HCT116 (cell line): Measurements from ENCODE around the gene DEFB129. TPM values are rescaled to one million over a fixed set of nuclear protein-coding genes. Genes with fewer than 3 reads are reported as not detected.

Experiments used
- ATAC-seq: fragments of 200-7000 bp; cut with Tn5 transposase; 2 replicates; pipeline ENCODE4 v1.9.1; 2020; ENCODE audit warnings: mild to moderate bottlenecking, moderate library complexity
- BruUV-seq: library from RNA; stranded (reverse); fragments of 400-500 nt; replicated peaks from 2 replicates; lab custom pipeline; 2021; lab: Mats Ljungman, UMichigan
- CTCF ChIA-PET: fragments of 300-600 bp; sonication (Branson Sonifier 250); formaldehyde crosslinking; loops from one replicate; lab custom pipeline; 2021; ENCODE audit warnings: antibody characterized with exemption; lab: Charles Lee
- POLR2A ChIA-PET: fragments of 300-600, 350-600 bp; sonication (Branson Sonifier 250); formaldehyde crosslinking; loops from one replicate; lab custom pipeline; 2021; ENCODE audit warnings: antibody characterized with exemption; lab: Charles Lee
- RAD21 ChIA-PET, 2 experiments: fragments of 300-600 bp; sonication (Branson Sonifier 250); formaldehyde crosslinking; loops; one replicate each; lab custom pipeline; 2023; ENCODE audit warnings: low total read pairs in 2 of 2; ENCODE audit not compliant: uncharacterized antibody in 2 of 2, unreplicated experiment in 2 of 2, low non-redundant PET in 1 of 2; lab: Charles Lee
- DNase-seq: peaks from one replicate; pipeline ENCODE4 v3.0.0-alpha.2; 2010; ENCODE audit warnings: low read depth, low spot score
- H2AFZ ChIP-seq: fragments of 200-600 bp; shearing (Covaris generic), sonication (generic); 2 replicates; pipeline ENCODE4 v1.6.1; 2017; ENCODE audit warnings: low read depth, mixed run types, mixed read lengths, antibody characterized with exemption, low read length; ENCODE audit not compliant: poor library complexity, severe bottlenecking
- H3K27ac ChIP-seq: 2 replicates; pipeline ENCODE4 v1.5.1; 2012; ENCODE audit warnings: low read depth, low read length
- H3K27me3 ChIP-seq: fragments of 200-600 bp; sonication (generic); 2 replicates; pipeline ENCODE4 v1.6.1; 2016; ENCODE audit warnings: mixed run types, low read length, mixed read lengths; ENCODE audit not compliant: insufficient read depth
- H3K36me3 ChIP-seq, 2 experiments: fragments of 200-500 bp in 1 of 2; fragments of 200-600 bp in 1 of 2; sonication (Bioruptor generic) in 1 of 2; sonication (generic) in 1 of 2; 2 replicates each; pipeline versions ENCODE4 v1.5.1 to v1.6.1; 2014 to 2016; ENCODE audit warnings: low read length in 2 of 2, inconsistent platforms in 1 of 2, mixed read lengths in 1 of 2, mixed run types in 1 of 2; ENCODE audit not compliant: insufficient read depth in 2 of 2, control insufficient read depth in 1 of 2
- H3K4me1 ChIP-seq, 2 experiments: fragments of 200-600 bp in 1 of 2; sonication (generic) in 1 of 2; 2 replicates each; pipeline versions ENCODE4 v1.5.1 to v1.6.1; 2012 to 2017; ENCODE audit warnings: low read length in 2 of 2, inconsistent platforms in 1 of 2, mild to moderate bottlenecking in 1 of 2, mixed read lengths in 1 of 2, mixed run types in 1 of 2, moderate library complexity in 1 of 2; ENCODE audit not compliant: insufficient read depth in 2 of 2, control insufficient read depth in 1 of 2
- H3K4me2 ChIP-seq: fragments of 200-600 bp; sonication (generic); 2 replicates; pipeline ENCODE4 v1.6.1; 2017; ENCODE audit warnings: mixed run types, low read length, mixed read lengths
- H3K4me3 ChIP-seq, 2 experiments: fragments of 200-600 bp in 1 of 2; sonication (generic) in 1 of 2; replicated peaks in 1 of 2; 2 replicates each; pipeline ENCODE4 v1.5.1; 2011 to 2016; ENCODE audit warnings: low read length in 2 of 2, control low read depth in 1 of 2, low read depth in 1 of 2, mild to moderate bottlenecking in 1 of 2, mixed read lengths in 1 of 2, mixed run types in 1 of 2
- H3K79me2 ChIP-seq: fragments of 200-600 bp; sonication (generic); 2 replicates; pipeline ENCODE4 v1.6.1; 2017; ENCODE audit warnings: mild to moderate bottlenecking, mixed run types, low read length, moderate library complexity, mixed read lengths; ENCODE audit not compliant: insufficient read depth
- H3K9ac ChIP-seq: fragments of 200-600 bp; sonication (generic); 2 replicates; pipeline ENCODE4 v1.6.1; 2016; ENCODE audit warnings: low read length, mixed read lengths
- H3K9me2 ChIP-seq: fragments of 200-600 bp; sonication (generic), shearing (Covaris generic); 2 replicates; pipeline ENCODE4 v1.6.1; 2017; ENCODE audit warnings: mixed run types, mild to moderate bottlenecking, moderate library complexity; ENCODE audit not compliant: insufficient read depth
- H3K9me3 ChIP-seq, 2 experiments: fragments of 200-500 bp in 1 of 2; fragments of 200-600 bp in 1 of 2; sonication (Bioruptor generic) in 1 of 2; sonication (generic) in 1 of 2; 2 replicates each; pipeline ENCODE4 v1.6.1; 2014 to 2017; ENCODE audit warnings: low read length in 2 of 2, mixed read lengths in 2 of 2, inconsistent platforms in 1 of 2, low read depth in 1 of 2, mild to moderate bottlenecking in 1 of 2, mixed run types in 1 of 2, moderate library complexity in 1 of 2; ENCODE audit not compliant: control insufficient read depth in 1 of 2, insufficient read depth in 1 of 2
- H4K20me1 ChIP-seq: fragments of 200-600 bp; sonication (generic), shearing (Covaris generic); 2 replicates; pipeline ENCODE4 v1.6.1; 2017; ENCODE audit warnings: mixed run types, mild to moderate bottlenecking, moderate library complexity; ENCODE audit not compliant: insufficient read depth
- CEBPB ChIP-seq: IDR thresholded peaks from 2 replicates; pipeline ENCODE4 v1.6.1; 2012; ENCODE audit warnings: low read depth
- EZH2 ChIP-seq: fragments of 200-600 bp; sonication (generic); IDR thresholded peaks from 2 replicates; pipeline ENCODE4 v1.6.1; 2017; ENCODE audit warnings: antibody characterized with exemption, mixed run types
- JUND ChIP-seq: IDR thresholded peaks from 2 replicates; pipeline ENCODE4 v1.6.1; 2012
- SIN3A ChIP-seq: IDR thresholded peaks from 2 replicates; pipeline ENCODE4 v1.6.1; 2012; ENCODE audit warnings: low read depth
- YY1 ChIP-seq: IDR thresholded peaks from 2 replicates; pipeline ENCODE4 v1.6.1; 2011; ENCODE audit warnings: low read length, low read depth, moderate library complexity, mild to moderate bottlenecking; ENCODE audit not compliant: insufficient replicate concordance; ENCODE audit errors: extremely low read depth
- ZFX ChIP-seq: fragments of 450-650 bp; IDR thresholded peaks from 2 replicates; pipeline ENCODE4 v1.6.1; 2017
- intact Hi-C: fragments of 100-400 bp; cut with micrococcal nuclease; formaldehyde crosslinking; loops from 2 replicates; pipeline ENCODE4 v1.10.0; 2022
- total RNA-seq: library from RNA; stranded (reverse); gene quantifications from one replicate; pipeline ENCODE4 v1.2.1, GENCODE V29; 2021; ENCODE audit not compliant: unreplicated experiment
- TF ChIP-seq, protein P1 (sequence below), 3 experiments: fragments of 200-600 bp in 1 of 3; sonication (generic) in 1 of 3; IDR thresholded peaks in 2 of 3; conservative IDR thresholded peaks in 1 of 3; 2 replicates each; pipeline ENCODE4 v1.5.1; 2012 to 2017; ENCODE audit warnings: low read depth in 2 of 3, low read length in 2 of 3, antibody characterized with exemption in 1 of 3, borderline replicate concordance in 1 of 3, control low read depth in 1 of 3, mild to moderate bottlenecking in 1 of 3, mixed read lengths in 1 of 3, mixed run types in 1 of 3, moderate library complexity in 1 of 3; ENCODE audit not compliant: insufficient read depth in 1 of 3
- TF ChIP-seq, protein P2 (sequence below): IDR thresholded peaks from 2 replicates; pipeline ENCODE4 v1.6.1; 2012
- TF ChIP-seq, protein P3 (sequence below): IDR thresholded peaks from 2 replicates; pipeline ENCODE4 v1.6.1; 2012

The DEFB129 gene
- total RNA-seq, 1 experiment from 2014 or later, result not detected

DNA sequence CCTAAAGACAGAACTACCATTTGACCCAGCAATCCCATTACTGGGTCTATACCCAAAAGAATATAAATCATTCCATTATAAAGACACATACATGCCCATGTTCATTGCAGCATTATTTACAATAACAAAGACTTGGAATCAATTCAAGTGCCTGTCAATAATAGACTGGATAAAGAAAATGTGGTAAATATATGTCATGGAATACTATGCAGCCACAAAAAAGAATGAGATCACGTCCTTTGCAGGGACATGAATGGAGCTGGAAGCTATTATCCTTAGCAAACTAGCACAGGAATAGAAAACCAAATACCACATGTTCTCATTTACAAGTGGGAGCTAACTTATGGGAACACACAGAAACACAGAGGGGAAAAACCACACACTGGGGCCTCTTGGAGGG is 28.8 kb upstream of the DEFB129 start:
- RAD21 ChIA-PET, result no interaction called here

More for the DNA sequence above, 28.8 kb upstream of the DEFB129 start:
- no peak overlapping the region for H3K4me2 ChIP-seq
- no peak for ATAC-seq
- no peaks in the 10 kb centered on the region for H4K20me1 ChIP-seq
- H2AFZ ChIP-seq, result no peak overlapping the region
- no peaks in the 10 kb centered on the region for H3K79me2 ChIP-seq
- TF ChIP-seq JUND (no peak), CEBPB (no peak), SIN3A (no peak), EZH2 (no peak), ZFX (no peak), YY1 (no peak)
- TF ChIP-seq, protein P1, sequence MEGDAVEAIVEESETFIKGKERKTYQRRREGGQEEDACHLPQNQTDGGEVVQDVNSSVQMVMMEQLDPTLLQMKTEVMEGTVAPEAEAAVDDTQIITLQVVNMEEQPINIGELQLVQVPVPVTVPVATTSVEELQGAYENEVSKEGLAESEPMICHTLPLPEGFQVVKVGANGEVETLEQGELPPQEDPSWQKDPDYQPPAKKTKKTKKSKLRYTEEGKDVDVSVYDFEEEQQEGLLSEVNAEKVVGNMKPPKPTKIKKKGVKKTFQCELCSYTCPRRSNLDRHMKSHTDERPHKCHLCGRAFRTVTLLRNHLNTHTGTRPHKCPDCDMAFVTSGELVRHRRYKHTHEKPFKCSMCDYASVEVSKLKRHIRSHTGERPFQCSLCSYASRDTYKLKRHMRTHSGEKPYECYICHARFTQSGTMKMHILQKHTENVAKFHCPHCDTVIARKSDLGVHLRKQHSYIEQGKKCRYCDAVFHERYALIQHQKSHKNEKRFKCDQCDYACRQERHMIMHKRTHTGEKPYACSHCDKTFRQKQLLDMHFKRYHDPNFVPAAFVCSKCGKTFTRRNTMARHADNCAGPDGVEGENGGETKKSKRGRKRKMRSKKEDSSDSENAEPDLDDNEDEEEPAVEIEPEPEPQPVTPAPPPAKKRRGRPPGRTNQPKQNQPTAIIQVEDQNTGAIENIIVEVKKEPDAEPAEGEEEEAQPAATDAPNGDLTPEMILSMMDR (IDR thresholded peaks at IDR 0.05 in 2 of 3, conservative IDR thresholded peaks at IDR 0.05 in 1 of 3; ENCODE audit: borderline replicate concordance in 1 of 3, insufficient read depth in 1 of 3, low read depth in 2 of 3, low read length in 2 of 3), result no peak
- TF ChIP-seq, protein P2, sequence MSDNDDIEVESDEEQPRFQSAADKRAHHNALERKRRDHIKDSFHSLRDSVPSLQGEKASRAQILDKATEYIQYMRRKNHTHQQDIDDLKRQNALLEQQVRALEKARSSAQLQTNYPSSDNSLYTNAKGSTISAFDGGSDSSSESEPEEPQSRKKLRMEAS, result no peak
- TF ChIP-seq, protein P3, sequence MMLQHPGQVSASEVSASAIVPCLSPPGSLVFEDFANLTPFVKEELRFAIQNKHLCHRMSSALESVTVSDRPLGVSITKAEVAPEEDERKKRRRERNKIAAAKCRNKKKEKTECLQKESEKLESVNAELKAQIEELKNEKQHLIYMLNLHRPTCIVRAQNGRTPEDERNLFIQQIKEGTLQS, result no peak
- no peak overlapping the region for H3K4me3 ChIP-seq
- BruUV-seq, result no TSS peak
- no peaks in the 10 kb centered on the region for H3K4me1 ChIP-seq
- no peak overlapping the region for H3K9ac ChIP-seq
- no peak for DNase-seq
- H3K9me2 ChIP-seq, result no peaks in the 10 kb centered on the region
- ChIA-PET CTCF (no interaction called here), POLR2A (no interaction called here)
- no peaks in the 10 kb centered on the region for H3K9me3 ChIP-seq
- no peaks in the 10 kb centered on the region for H3K27me3 ChIP-seq
- intact Hi-C loops, result no loop called here
- H3K36me3 ChIP-seq, result no peaks in the 10 kb centered on the region
- H3K27ac ChIP-seq, result no peak overlapping the region
